ENCODE measurements around the gene G2E3.

Gene G2E3

GRCh38 chr14:30585204-30585603 lies 26.2 kb downstream of the G2E3 start:
- ATAC-seq (ENCODE audit: insufficient read depth, low read depth) (no peak), DNase-seq (no peak)
- H3K4me1 ChIP-seq (ENCODE audit: insufficient read depth, low read length) = no peaks in the 10 kb centered on the region
- no peak overlapping the region for H3K4me3 ChIP-seq (ENCODE audit: low read depth in 1 of 2, low read length in 2 of 2)
- H3K36me3 ChIP-seq (ENCODE audit: insufficient read depth, low read length) = peaks cover 67% of the 10 kb centered on the region
- H3K9me3 ChIP-seq (ENCODE audit: insufficient read depth, low read length, severe bottlenecking) = peaks cover 9% of the 10 kb centered on the region
- TF ChIP-seq, protein P1, sequence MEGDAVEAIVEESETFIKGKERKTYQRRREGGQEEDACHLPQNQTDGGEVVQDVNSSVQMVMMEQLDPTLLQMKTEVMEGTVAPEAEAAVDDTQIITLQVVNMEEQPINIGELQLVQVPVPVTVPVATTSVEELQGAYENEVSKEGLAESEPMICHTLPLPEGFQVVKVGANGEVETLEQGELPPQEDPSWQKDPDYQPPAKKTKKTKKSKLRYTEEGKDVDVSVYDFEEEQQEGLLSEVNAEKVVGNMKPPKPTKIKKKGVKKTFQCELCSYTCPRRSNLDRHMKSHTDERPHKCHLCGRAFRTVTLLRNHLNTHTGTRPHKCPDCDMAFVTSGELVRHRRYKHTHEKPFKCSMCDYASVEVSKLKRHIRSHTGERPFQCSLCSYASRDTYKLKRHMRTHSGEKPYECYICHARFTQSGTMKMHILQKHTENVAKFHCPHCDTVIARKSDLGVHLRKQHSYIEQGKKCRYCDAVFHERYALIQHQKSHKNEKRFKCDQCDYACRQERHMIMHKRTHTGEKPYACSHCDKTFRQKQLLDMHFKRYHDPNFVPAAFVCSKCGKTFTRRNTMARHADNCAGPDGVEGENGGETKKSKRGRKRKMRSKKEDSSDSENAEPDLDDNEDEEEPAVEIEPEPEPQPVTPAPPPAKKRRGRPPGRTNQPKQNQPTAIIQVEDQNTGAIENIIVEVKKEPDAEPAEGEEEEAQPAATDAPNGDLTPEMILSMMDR (IDR thresholded peaks at IDR 0.05; ENCODE audit: borderline replicate concordance, extremely low read depth, low read length, poor library complexity, severe bottlenecking) = no peak
- TF ChIP-seq EZH2 (IDR thresholded peaks at IDR 0.05; ENCODE audit: borderline replicate concordance, low read depth, low read length, severe bottlenecking) = no peak
- no peak overlapping the region for H3K4me2 ChIP-seq (ENCODE audit: insufficient read depth, low read length)
- H4K20me1 ChIP-seq (ENCODE audit: insufficient read depth, low read length) = peaks cover 11% of the 10 kb centered on the region; the same call in 1 of the 2 replicates
- no peak overlapping the region for H2AFZ ChIP-seq (ENCODE audit: low read depth, low read length)
- no peak overlapping the region for H3K9ac ChIP-seq (ENCODE audit: low read depth, low read length)
- no peak overlapping the region for H3K27ac ChIP-seq (ENCODE audit: low read length)
- H3K27me3 ChIP-seq (ENCODE audit: insufficient read depth, low read length, poor library complexity) = no peaks in the 10 kb centered on the region
- H3K79me2 ChIP-seq (ENCODE audit: insufficient read depth, low read length) = peaks cover 92% of the 10 kb centered on the region

DNA sequence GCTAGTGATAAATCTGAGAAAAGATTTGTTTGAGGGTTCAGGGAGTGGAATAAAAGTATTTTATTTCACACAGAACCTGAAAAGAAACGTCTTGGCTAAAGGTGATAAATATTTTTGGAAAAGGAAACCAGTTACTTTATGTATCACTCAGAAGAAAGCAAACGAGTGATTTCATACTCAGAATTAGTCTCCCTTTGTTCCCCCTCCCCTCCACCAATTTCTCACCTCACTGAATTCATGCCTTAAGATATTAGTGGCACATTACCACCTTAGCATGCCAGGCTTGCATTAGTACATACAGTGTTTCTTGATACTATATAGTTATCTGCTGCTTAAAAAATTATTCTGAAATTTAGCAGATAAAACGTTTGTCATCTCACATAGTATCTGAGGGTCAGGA lies 28.2 kb downstream of the G2E3 start:
- peaks cover 9% of the 10 kb centered on the region; the same call in 1 of the 2 replicates for H4K20me1 ChIP-seq (ENCODE audit: insufficient read depth, low read length)
- peaks cover 77% of the 10 kb centered on the region for H3K36me3 ChIP-seq (ENCODE audit: insufficient read depth, low read length)
- H3K79me2 ChIP-seq (ENCODE audit: insufficient read depth, low read length) = peaks cover 79% of the 10 kb centered on the region
- TF ChIP-seq, protein P1 (IDR thresholded peaks at IDR 0.05; ENCODE audit: borderline replicate concordance, extremely low read depth, low read length, poor library complexity, severe bottlenecking) = no peak
- TF ChIP-seq EZH2 (IDR thresholded peaks at IDR 0.05; ENCODE audit: borderline replicate concordance, low read depth, low read length, severe bottlenecking) = no peak
- H3K27me3 ChIP-seq (ENCODE audit: insufficient read depth, low read length, poor library complexity) = no peaks in the 10 kb centered on the region
- no peak overlapping the region for H3K9ac ChIP-seq (ENCODE audit: low read depth, low read length)
- no peak overlapping the region for H3K4me2 ChIP-seq (ENCODE audit: insufficient read depth, low read length)
- no peak overlapping the region for H2AFZ ChIP-seq (ENCODE audit: low read depth, low read length)
- peaks cover 9% of the 10 kb centered on the region for H3K9me3 ChIP-seq (ENCODE audit: insufficient read depth, low read length, severe bottlenecking)
- no peak overlapping the region for H3K27ac ChIP-seq (ENCODE audit: low read length)
- H3K4me3 ChIP-seq (ENCODE audit: low read depth in 1 of 2, low read length in 2 of 2) = no peak overlapping the region
- no peaks in the 10 kb centered on the region for H3K4me1 ChIP-seq (ENCODE audit: insufficient read depth, low read length)
- no peak for DNase-seq
- no peak for ATAC-seq (ENCODE audit: insufficient read depth, low read depth)

DNA sequence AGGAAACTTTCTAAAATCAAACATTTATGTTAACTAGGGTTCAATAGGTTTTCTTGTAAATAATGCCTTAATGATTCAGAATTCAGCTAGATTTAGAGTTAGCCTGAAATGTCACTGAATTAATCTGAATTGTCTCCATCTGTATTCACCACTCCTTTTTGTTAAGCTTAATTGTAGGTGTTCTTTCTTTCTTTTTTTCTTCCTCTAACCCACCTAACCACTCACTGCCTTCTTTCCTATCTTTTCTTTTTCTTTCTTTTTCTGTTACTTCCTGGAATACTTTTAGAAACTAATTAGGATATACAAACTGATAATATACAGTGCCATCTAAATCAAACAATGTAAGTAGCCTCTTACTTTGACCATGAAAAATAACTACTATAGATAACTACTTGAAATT lies 29.9 kb downstream of the G2E3 start:
- peaks cover 9% of the 10 kb centered on the region; the same call in 1 of the 2 replicates for H4K20me1 ChIP-seq (ENCODE audit: insufficient read depth, low read length)
- no peak overlapping the region for H3K4me3 ChIP-seq (ENCODE audit: low read depth in 1 of 2, low read length in 2 of 2)
- peaks cover 8% of the 10 kb centered on the region for H3K9me3 ChIP-seq (ENCODE audit: insufficient read depth, low read length, severe bottlenecking)
- H3K9ac ChIP-seq (ENCODE audit: low read depth, low read length) = no peak overlapping the region
- ATAC-seq (ENCODE audit: insufficient read depth, low read depth) (no peak), DNase-seq (no peak)
- no peak overlapping the region for H3K4me2 ChIP-seq (ENCODE audit: insufficient read depth, low read length)
- no peaks in the 10 kb centered on the region for H3K4me1 ChIP-seq (ENCODE audit: insufficient read depth, low read length)
- no peak overlapping the region for H2AFZ ChIP-seq (ENCODE audit: low read depth, low read length)
- no peaks in the 10 kb centered on the region for H3K27me3 ChIP-seq (ENCODE audit: insufficient read depth, low read length, poor library complexity)
- H3K79me2 ChIP-seq (ENCODE audit: insufficient read depth, low read length) = peaks cover 62% of the 10 kb centered on the region
- H3K27ac ChIP-seq (ENCODE audit: low read length) = no peak overlapping the region
- TF ChIP-seq, protein P1 (IDR thresholded peaks at IDR 0.05; ENCODE audit: borderline replicate concordance, extremely low read depth, low read length, poor library complexity, severe bottlenecking) = no peak
- no peak for TF ChIP-seq EZH2 (IDR thresholded peaks at IDR 0.05; ENCODE audit: borderline replicate concordance, low read depth, low read length, severe bottlenecking)
- peaks cover 73% of the 10 kb centered on the region for H3K36me3 ChIP-seq (ENCODE audit: insufficient read depth, low read length)

GRCh38 chr14:30596935-30597334 lies 38.0 kb downstream of the G2E3 start:
- Histone ChIP-seq H3K27me3 (ENCODE audit: insufficient read depth, low read length, poor library complexity) (no peaks in the 10 kb centered on the region), H3K4me3 (ENCODE audit: low read depth in 1 of 2, low read length in 2 of 2) (no peak overlapping the region), H3K9me3 (ENCODE audit: insufficient read depth, low read length, severe bottlenecking) (no peaks in the 10 kb centered on the region), H3K9ac (ENCODE audit: low read depth, low read length) (no peak overlapping the region), H3K79me2 (ENCODE audit: insufficient read depth, low read length) (no peaks in the 10 kb centered on the region), H3K36me3 (ENCODE audit: insufficient read depth, low read length) (peaks cover 66% of the 10 kb centered on the region), H4K20me1 (ENCODE audit: insufficient read depth, low read length) (no peaks in the 10 kb centered on the region), H2AFZ (ENCODE audit: low read depth, low read length) (no peak overlapping the region), H3K4me1 (ENCODE audit: insufficient read depth, low read length) (no peaks in the 10 kb centered on the region), H3K4me2 (ENCODE audit: insufficient read depth, low read length) (no peak overlapping the region), H3K27ac (ENCODE audit: low read length) (no peak overlapping the region)
- DNase-seq = no peak
- no peak for TF ChIP-seq EZH2 (IDR thresholded peaks at IDR 0.05; ENCODE audit: borderline replicate concordance, low read depth, low read length, severe bottlenecking)
- TF ChIP-seq, protein P1 (IDR thresholded peaks at IDR 0.05; ENCODE audit: borderline replicate concordance, extremely low read depth, low read length, poor library complexity, severe bottlenecking) = no peak
- no peak for ATAC-seq (ENCODE audit: insufficient read depth, low read depth)
